Cardiac muscle cell (in vitro differentiated cells and primary cell): ENCODE measurements around the gene OVCA2. TPM values are rescaled to one million over a fixed set of nuclear protein-coding genes. Genes with fewer than 3 reads are reported as not detected.

Source experiments
- DNase-seq, 2 donors: peaks; one replicate each; pipeline versions ENCODE4 v3.0.0 to v3.0.0-alpha.2; 2010 to 2017; ENCODE audit warnings: low read depth in 1 of 2, low spot score in 1 of 2
- H3K27ac ChIP-seq: fragments of 200-600 bp; sonication (generic); 2 replicates; pipeline ENCODE4 v1.5.1; 2016
- H3K27me3 ChIP-seq: fragments of 200-600 bp; sonication (generic); 2 replicates; pipeline ENCODE4 v1.6.0; 2016; ENCODE audit warnings: control low read depth
- H3K36me3 ChIP-seq: fragments of 200-600 bp; sonication (generic); 2 replicates; pipeline ENCODE4 v1.5.1; 2016; ENCODE audit warnings: control low read depth
- H3K4me1 ChIP-seq: fragments of 200-600 bp; sonication (generic); 2 replicates; pipeline ENCODE4 v1.8.1; 2017; ENCODE audit warnings: low read depth, mild to moderate bottlenecking, mixed run types
- H3K4me3 ChIP-seq: fragments of 200-600 bp; sonication (generic); 2 replicates; pipeline ENCODE4 v1.5.1; 2016; ENCODE audit warnings: mild to moderate bottlenecking
- H3K9me3 ChIP-seq: fragments of 200-600 bp; sonication (generic); 2 replicates; pipeline ENCODE4 v1.5.1; 2017; ENCODE audit warnings: low read depth, mild to moderate bottlenecking, control low read depth
- polyA plus RNA-seq: library from polyadenylated mRNA; unstranded; fragments of >200 nt; fragmentation: Nextera tagmentation; extraction: Ambion mirVana; gene quantifications from 2 replicates; pipeline ENCODE4 v1.2.1, GENCODE V29; 2016
- total RNA-seq: library from RNA; depleted of rRNA; stranded (reverse); fragments of >200 nt; gene quantifications from 2 replicates; pipeline ENCODE4 v1.2.3, GENCODE V29; 2016
- TF ChIP-seq, protein P1 (sequence below): IDR thresholded peaks from 2 replicates; pipeline ENCODE4 v1.5.1; 2012; ENCODE audit warnings: low read depth, mild to moderate bottlenecking, low read length

The OVCA2 gene
- total and polyA plus RNA-seq, 2 experiments from 2014 or later: 36.8 to 40.6 TPM

GRCh38 chr17:2062571-2063183 is 20.9 kb downstream of the OVCA2 start:
- Histone ChIP-seq H3K4me3 (no peak overlapping the region), H3K27ac (peak overlapping the region; percentile 30)
- peak; percentile 35 to 57 for DNase-seq

DNA sequence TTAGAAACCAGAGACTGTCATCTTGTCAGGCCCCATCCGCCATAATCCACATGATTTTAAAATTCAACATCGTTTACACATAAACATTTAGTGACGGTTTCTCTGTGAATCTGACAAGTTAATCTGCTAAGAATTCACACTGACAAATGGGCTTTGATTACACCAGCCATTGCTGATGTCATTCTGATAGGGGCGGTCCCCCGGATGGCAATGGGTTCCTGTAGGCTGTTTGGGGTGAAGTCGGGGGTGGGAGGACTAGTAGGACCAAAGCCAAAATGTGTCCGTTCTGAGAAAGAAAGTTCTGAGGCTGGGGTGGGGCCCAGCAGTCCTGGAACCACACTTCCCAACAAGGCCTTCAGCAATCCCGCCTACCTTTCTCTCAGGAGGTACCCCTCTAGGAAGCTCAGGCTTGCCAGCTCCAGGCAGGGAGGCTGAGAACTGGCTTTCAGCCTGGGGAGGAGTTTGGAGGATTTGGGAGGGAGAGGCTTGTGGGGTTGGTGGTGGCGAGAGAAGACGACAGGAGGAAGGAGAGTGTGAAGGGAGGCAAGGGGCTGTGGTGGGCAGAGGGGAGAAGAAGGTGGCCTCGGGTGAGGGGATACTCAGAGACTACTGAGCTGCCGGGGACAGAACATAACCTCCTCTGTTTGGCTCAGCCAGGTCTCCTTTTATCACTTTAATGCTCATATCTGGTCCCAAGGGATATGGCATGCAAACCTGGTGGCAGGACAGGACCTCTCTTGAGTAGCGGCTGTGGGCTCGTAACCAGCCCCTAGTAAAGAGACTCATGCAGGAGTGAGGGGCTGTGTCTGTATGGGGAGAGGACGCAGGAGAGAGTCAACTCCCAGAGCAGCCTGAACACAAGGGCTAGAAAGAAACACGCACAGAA is 21.7 kb downstream of the OVCA2 start:
- Histone ChIP-seq H3K27ac (peak overlapping the region; percentile 30), H3K4me1 (peaks cover 22% of the 10 kb centered on the region), H3K9me3 (no peaks in the 10 kb centered on the region), H3K4me3 (no peak overlapping the region), H3K27me3 (peaks cover 35% of the 10 kb centered on the region), H3K36me3 (peaks cover 6% of the 10 kb centered on the region)
- peak in 1 of 2 donors; percentile 86 for DNase-seq
- TF ChIP-seq, protein P1, sequence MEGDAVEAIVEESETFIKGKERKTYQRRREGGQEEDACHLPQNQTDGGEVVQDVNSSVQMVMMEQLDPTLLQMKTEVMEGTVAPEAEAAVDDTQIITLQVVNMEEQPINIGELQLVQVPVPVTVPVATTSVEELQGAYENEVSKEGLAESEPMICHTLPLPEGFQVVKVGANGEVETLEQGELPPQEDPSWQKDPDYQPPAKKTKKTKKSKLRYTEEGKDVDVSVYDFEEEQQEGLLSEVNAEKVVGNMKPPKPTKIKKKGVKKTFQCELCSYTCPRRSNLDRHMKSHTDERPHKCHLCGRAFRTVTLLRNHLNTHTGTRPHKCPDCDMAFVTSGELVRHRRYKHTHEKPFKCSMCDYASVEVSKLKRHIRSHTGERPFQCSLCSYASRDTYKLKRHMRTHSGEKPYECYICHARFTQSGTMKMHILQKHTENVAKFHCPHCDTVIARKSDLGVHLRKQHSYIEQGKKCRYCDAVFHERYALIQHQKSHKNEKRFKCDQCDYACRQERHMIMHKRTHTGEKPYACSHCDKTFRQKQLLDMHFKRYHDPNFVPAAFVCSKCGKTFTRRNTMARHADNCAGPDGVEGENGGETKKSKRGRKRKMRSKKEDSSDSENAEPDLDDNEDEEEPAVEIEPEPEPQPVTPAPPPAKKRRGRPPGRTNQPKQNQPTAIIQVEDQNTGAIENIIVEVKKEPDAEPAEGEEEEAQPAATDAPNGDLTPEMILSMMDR: no peak

More at GRCh38 chr17:2062571-2063183, 20.9 kb downstream of the OVCA2 start:
- H3K36me3 ChIP-seq: peaks cover 6% of the 10 kb centered on the region
- TF ChIP-seq, protein P1: no peak
- H3K9me3 ChIP-seq: no peaks in the 10 kb centered on the region
- peaks cover 22% of the 10 kb centered on the region for H3K4me1 ChIP-seq
- peaks cover 43% of the 10 kb centered on the region for H3K27me3 ChIP-seq

DNA sequence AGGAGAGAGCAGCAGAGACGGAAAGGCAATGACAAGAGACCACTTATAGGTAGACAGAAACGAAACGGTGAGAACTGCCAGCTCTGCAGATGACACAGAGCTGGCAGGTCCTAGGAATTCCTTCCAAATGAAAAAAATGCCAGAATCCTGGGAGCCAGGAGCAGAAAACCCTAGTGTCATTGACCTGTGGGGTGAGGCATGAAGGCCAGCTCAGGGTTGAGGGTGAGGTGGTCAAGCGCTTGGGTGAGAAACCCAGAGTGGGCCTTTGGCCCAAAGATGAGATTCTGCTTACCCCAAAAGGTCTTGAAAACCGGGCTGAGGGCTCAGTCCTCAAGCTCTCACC is 22.3 kb downstream of the OVCA2 start:
- H3K36me3 ChIP-seq: peaks cover 6% of the 10 kb centered on the region

GRCh38 chr17:2064520-2064971 is 22.7 kb downstream of the OVCA2 start:
- H3K4me3 ChIP-seq: no peak overlapping the region
- peaks cover 25% of the 10 kb centered on the region for H3K27me3 ChIP-seq
- no peaks in the 10 kb centered on the region for H3K9me3 ChIP-seq
- peaks cover 22% of the 10 kb centered on the region for H3K4me1 ChIP-seq
- H3K36me3 ChIP-seq: peaks cover 6% of the 10 kb centered on the region
- DNase-seq: peak in 1 of 2 donors; percentile 56
- H3K27ac ChIP-seq: peak overlapping the region; percentile 30
- TF ChIP-seq, protein P1: no peak

More for the DNA sequence above, 22.3 kb downstream of the OVCA2 start:
- Histone ChIP-seq H3K4me3 (no peak overlapping the region), H3K27ac (peak overlapping the region; percentile 30), H3K27me3 (peaks cover 29% of the 10 kb centered on the region), H3K4me1 (peaks cover 22% of the 10 kb centered on the region), H3K9me3 (no peaks in the 10 kb centered on the region)
- no peak for DNase-seq
- TF ChIP-seq, protein P1: no peak

- Histone ChIP-seq H3K27ac (no peak overlapping the region), H3K4me3 (no peak overlapping the region), H3K36me3 (peaks cover 6% of the 10 kb centered on the region), H3K4me1 (peaks cover 22% of the 10 kb centered on the region), H3K9me3 (no peaks in the 10 kb centered on the region), H3K27me3 (peaks cover 18% of the 10 kb centered on the region)
- DNase-seq: peak in 1 of 2 donors; percentile 84
- TF ChIP-seq, protein P1: peak; percentile 58
Measured at GRCh38 chr17:2064980-2065785, 23.4 kb downstream of the OVCA2 start.
